Trophoblast cell (in vitro differentiated cells and primary cell): ENCODE data around the gene SPOUT1.

Experiments
- DNase-seq, 2 donors: peaks; one replicate each; pipeline ENCODE4 v3.0.0-alpha.2; 2016
- H2AFZ ChIP-seq: 2 replicates; pipeline ENCODE4 v1.6.1; 2013; ENCODE audit warnings: low read length, moderate library complexity, mild to moderate bottlenecking; ENCODE audit not compliant: insufficient read depth, poor library complexity
- H2AK5ac ChIP-seq: 2 replicates; pipeline ENCODE4 v1.6.1; 2013; ENCODE audit warnings: mild to moderate bottlenecking, low read length
- H2BK120ac ChIP-seq: 2 replicates; pipeline ENCODE4 v1.6.1; 2013; ENCODE audit warnings: low read length, mild to moderate bottlenecking, moderate library complexity; ENCODE audit not compliant: insufficient read depth, poor library complexity
- H2BK12ac ChIP-seq: 2 replicates; pipeline ENCODE4 v1.6.1; 2013; ENCODE audit warnings: mild to moderate bottlenecking, low read length, moderate library complexity
- H2BK5ac ChIP-seq: 2 replicates; pipeline ENCODE4 v1.6.1; 2013; ENCODE audit warnings: low read length, low read depth, moderate library complexity, mild to moderate bottlenecking; ENCODE audit not compliant: poor library complexity
- H3K14ac ChIP-seq: 2 replicates; pipeline ENCODE4 v1.6.1; 2013; ENCODE audit warnings: mild to moderate bottlenecking, low read length
- H3K18ac ChIP-seq: 2 replicates; pipeline ENCODE4 v1.6.1; 2013; ENCODE audit warnings: mild to moderate bottlenecking, low read length
- H3K23ac ChIP-seq: 2 replicates; pipeline ENCODE4 v1.6.1; 2013; ENCODE audit warnings: low read length
- H3K27ac ChIP-seq: 2 replicates; pipeline ENCODE4 v1.5.1; 2013; ENCODE audit warnings: low read depth, mild to moderate bottlenecking, inconsistent platforms, low read length, moderate library complexity
- H3K27me3 ChIP-seq: 2 replicates; pipeline ENCODE4 v1.6.1; 2013; ENCODE audit warnings: inconsistent platforms, mild to moderate bottlenecking, low read length, moderate library complexity; ENCODE audit not compliant: insufficient read depth
- H3K36me3 ChIP-seq, 2 experiments: 1 replicate in 1 of 2; 2 replicates in 1 of 2; pipeline ENCODE4 v1.6.1; 2013; ENCODE audit warnings: low read length in 2 of 2, mild to moderate bottlenecking in 2 of 2, moderate library complexity in 1 of 2; ENCODE audit not compliant: insufficient read depth in 2 of 2, control insufficient read depth in 1 of 2
- H3K4ac ChIP-seq: 2 replicates; pipeline ENCODE4 v1.6.1; 2013; ENCODE audit warnings: low read depth, mild to moderate bottlenecking, low read length, moderate library complexity
- H3K4me1 ChIP-seq, 2 experiments: 1 replicate in 1 of 2; 2 replicates in 1 of 2; pipeline ENCODE4 v1.6.1; 2013; ENCODE audit warnings: low read length in 2 of 2, mild to moderate bottlenecking in 2 of 2, moderate library complexity in 1 of 2; ENCODE audit not compliant: insufficient read depth in 2 of 2, control insufficient read depth in 1 of 2
- H3K4me2 ChIP-seq: 2 replicates; pipeline ENCODE4 v1.6.1; 2013; ENCODE audit warnings: inconsistent platforms, mild to moderate bottlenecking, low read length, moderate library complexity
- H3K4me3 ChIP-seq: 2 replicates; pipeline ENCODE4 v1.5.1; 2013; ENCODE audit warnings: mild to moderate bottlenecking, low read depth, low read length, inconsistent platforms
- H3K79me1 ChIP-seq: one replicate; pipeline ENCODE4 v1.6.1; 2013; ENCODE audit warnings: low read length
- H3K79me2 ChIP-seq: 2 replicates; pipeline ENCODE4 v1.6.1; 2013; ENCODE audit warnings: low read length, mild to moderate bottlenecking; ENCODE audit not compliant: control insufficient read depth, insufficient read depth, poor library complexity
- H3K9ac ChIP-seq: 2 replicates; pipeline ENCODE4 v1.6.1; 2013; ENCODE audit warnings: mild to moderate bottlenecking, low read length
- H3K9me3 ChIP-seq: 2 replicates; pipeline ENCODE4 v1.6.1; 2013; ENCODE audit warnings: low read depth, mild to moderate bottlenecking, control low read depth, inconsistent platforms, low read length; ENCODE audit not compliant: insufficient read depth
- H4K12ac ChIP-seq: 2 replicates; pipeline ENCODE4 v1.6.1; 2013; ENCODE audit warnings: low read depth, mild to moderate bottlenecking, low read length, moderate library complexity
- H4K8ac ChIP-seq: 2 replicates; pipeline ENCODE4 v1.6.1; 2013; ENCODE audit warnings: low read depth, mild to moderate bottlenecking, low read length, moderate library complexity
- H4K91ac ChIP-seq: one replicate; pipeline ENCODE4 v1.6.1; 2013; ENCODE audit warnings: low read depth, mild to moderate bottlenecking, low read length, moderate library complexity
- WGBS: extraction: QIAGEN DNeasy Blood & Tissue Kit; methylation state at CpG from one replicate; pipeline ENCODE4 v1.1.7; 2013; ENCODE audit warnings: missing lambda C conversion rate; ENCODE audit not compliant: insufficient read length, insufficient coverage; ENCODE audit errors: extremely low coverage; 5-methylcytosine and 5-hydroxymethylcytosine counted together

Gene SPOUT1

DNA sequence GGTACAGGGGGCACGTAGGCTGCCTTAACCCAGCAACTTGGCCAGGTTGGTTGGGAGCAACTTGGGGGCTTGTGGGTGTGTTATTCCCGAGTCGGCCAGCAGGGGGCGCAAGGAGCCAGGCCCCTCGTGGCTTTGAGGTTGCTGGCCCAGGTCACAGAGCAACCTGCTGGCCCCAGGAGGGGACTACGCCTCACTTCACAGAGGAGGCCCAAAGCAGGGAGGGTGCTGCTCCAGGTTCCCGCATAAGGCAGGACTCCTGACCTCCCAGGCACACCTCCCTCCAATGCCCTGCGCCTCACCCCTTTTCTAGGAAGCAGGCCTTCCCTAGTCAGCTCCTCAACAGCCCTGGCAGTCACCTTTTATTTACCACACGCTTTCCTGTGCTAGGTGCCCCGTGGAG is 34.1 kb upstream of the SPOUT1 start:
- peaks cover 13 to 18% of the 10 kb centered on the region in 2 experiments for H3K4me1 ChIP-seq
- no peak overlapping the region for H2BK12ac ChIP-seq
- no peaks in the 10 kb centered on the region for H3K27me3 ChIP-seq
- no peaks in the 10 kb centered on the region for H3K36me3 ChIP-seq
- no peak overlapping the region for H3K18ac ChIP-seq
- no peak overlapping the region for H2BK120ac ChIP-seq
- H3K79me2 ChIP-seq: peaks cover 3% of the 10 kb centered on the region
- peaks cover 4% of the 10 kb centered on the region for H3K79me1 ChIP-seq
- no CpG with 5 or more reads among the region's 10 CpGs for WGBS
- H3K23ac ChIP-seq: no peak overlapping the region
- H3K9me3 ChIP-seq: no peaks in the 10 kb centered on the region
- no peak overlapping the region for H4K12ac ChIP-seq
- no peak overlapping the region for H3K9ac ChIP-seq
- H3K4ac ChIP-seq: no peak overlapping the region
- no peak overlapping the region for H4K91ac ChIP-seq
- H3K4me3 ChIP-seq: no peak overlapping the region
- no peak overlapping the region for H4K8ac ChIP-seq
- peak; percentile 84 to 93 for DNase-seq
- H2AK5ac ChIP-seq: no peak overlapping the region
- H2BK5ac ChIP-seq: no peak overlapping the region
- H3K4me2 ChIP-seq: no peak overlapping the region
- peak overlapping the region; percentile 7 for H3K14ac ChIP-seq
- H3K27ac ChIP-seq: no peak overlapping the region
- H2AFZ ChIP-seq: no peak overlapping the region

DNA sequence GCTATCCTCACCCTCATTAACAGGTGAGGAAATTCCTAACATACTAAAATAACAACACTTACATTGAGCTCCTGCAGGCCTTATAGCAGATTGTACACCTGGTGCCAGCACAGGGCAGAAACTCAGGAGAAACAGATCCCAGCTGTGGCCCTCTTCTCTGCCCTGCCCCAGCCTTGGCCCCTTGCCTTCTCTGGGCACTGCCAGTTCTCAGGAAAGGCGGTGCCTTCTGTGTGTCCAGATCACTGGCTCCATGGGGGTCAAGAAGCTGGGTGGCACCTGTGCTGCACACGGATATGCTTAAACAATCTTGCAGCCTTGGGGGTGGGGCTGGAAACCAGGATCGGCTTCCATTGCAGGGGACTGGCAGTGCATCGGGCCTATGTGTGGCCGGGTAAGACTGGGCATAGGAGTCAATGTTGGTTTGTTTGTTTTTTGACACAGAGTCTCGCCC is 32.8 kb upstream of the SPOUT1 start:
- Histone ChIP-seq H2BK120ac (no peak overlapping the region), H4K91ac (no peak overlapping the region), H2BK5ac (no peak overlapping the region), H3K4me1 (peaks cover 13 to 18% of the 10 kb centered on the region in 2 experiments), H4K12ac (no peak overlapping the region), H3K14ac (no peak overlapping the region), H2AFZ (no peak overlapping the region), H3K4me3 (no peak overlapping the region), H2AK5ac (peak overlapping the region; percentile 64), H3K23ac (no peak overlapping the region), H3K4ac (no peak overlapping the region), H3K9me3 (no peaks in the 10 kb centered on the region), H3K4me2 (no peak overlapping the region), H3K27ac (no peak overlapping the region), H3K27me3 (no peaks in the 10 kb centered on the region), H3K79me2 (peaks cover 3% of the 10 kb centered on the region), H4K8ac (no peak overlapping the region), H3K9ac (no peak overlapping the region), H2BK12ac (no peak overlapping the region), H3K36me3 (no peaks in the 10 kb centered on the region), H3K79me1 (peaks cover 4% of the 10 kb centered on the region), H3K18ac (no peak overlapping the region)
- no CpG with 5 or more reads among the region's 6 CpGs for WGBS
- DNase-seq: peak; percentile 58 to 74

DNA sequence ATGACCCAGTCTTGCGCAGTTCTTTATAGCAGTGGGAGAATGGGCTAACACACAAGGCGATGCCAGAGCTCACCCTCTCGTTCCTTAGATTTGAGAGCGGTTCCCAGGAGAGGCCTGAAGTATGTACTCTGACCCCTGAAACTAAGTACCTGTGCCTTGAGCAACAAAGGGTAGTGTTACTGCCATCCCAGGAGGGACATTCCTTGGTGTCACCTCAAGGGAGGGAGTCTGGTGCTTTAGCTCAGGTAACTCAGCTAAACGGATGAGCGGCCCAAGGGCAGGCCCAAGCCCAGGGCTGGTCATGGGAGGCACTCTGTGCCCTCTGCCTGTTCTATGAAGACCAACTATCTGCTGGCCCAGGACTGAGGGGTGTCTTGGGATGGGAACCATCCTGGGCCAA is 31.9 kb upstream of the SPOUT1 start:
- H3K23ac ChIP-seq: no peak overlapping the region
- no peak for DNase-seq
- H3K79me2 ChIP-seq: peaks cover 3% of the 10 kb centered on the region
- no peak overlapping the region for H2AFZ ChIP-seq
- no peak overlapping the region for H4K12ac ChIP-seq
- peak overlapping the region; percentile 20 for H4K91ac ChIP-seq
- no CpG with 5 or more reads among the region's 6 CpGs for WGBS
- H2BK12ac ChIP-seq: peak overlapping the region; percentile 72
- no peak overlapping the region for H3K27ac ChIP-seq
- H3K18ac ChIP-seq: peak overlapping the region; percentile 42
- no peak overlapping the region for H2BK5ac ChIP-seq
- no peak overlapping the region for H4K8ac ChIP-seq
- no peak overlapping the region for H3K4me2 ChIP-seq
- no peaks in the 10 kb centered on the region for H3K9me3 ChIP-seq
- H3K4me1 ChIP-seq: peaks cover 13 to 18% of the 10 kb centered on the region in 2 experiments
- H3K14ac ChIP-seq: peak overlapping the region; percentile 13
- H2AK5ac ChIP-seq: peak overlapping the region; percentile 27
- no peak overlapping the region for H3K4ac ChIP-seq
- no peaks in the 10 kb centered on the region for H3K36me3 ChIP-seq
- no peaks in the 10 kb centered on the region for H3K27me3 ChIP-seq
- H3K79me1 ChIP-seq: peaks cover 4% of the 10 kb centered on the region
- H3K4me3 ChIP-seq: no peak overlapping the region
- no peak overlapping the region for H3K9ac ChIP-seq
- H2BK120ac ChIP-seq: peak overlapping the region; percentile 18

DNA sequence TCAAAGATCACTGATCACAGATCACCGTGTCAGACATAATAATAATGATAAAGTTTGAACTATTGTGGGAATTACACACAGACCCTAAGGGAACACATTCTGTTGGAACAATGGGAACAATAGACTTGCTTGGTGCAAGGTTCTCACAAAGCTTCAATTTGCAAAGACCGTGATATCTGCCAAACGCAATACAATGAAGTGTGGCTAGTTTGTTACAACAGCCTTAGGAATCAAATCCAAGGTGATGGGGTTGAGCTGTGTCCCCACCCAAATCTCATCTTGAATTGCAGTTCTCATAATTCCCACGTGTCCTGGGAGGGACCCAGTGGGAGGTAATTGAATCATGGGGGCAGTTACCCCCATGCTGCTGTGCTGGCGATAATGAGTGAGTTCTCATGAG is 31.3 kb upstream of the SPOUT1 start:
- H2BK5ac ChIP-seq: no peak overlapping the region
- peaks cover 3% of the 10 kb centered on the region for H3K79me2 ChIP-seq
- peak overlapping the region; percentile 45 for H2BK12ac ChIP-seq
- DNase-seq: no peak
- no peak overlapping the region for H3K4me3 ChIP-seq
- peaks cover 13 to 18% of the 10 kb centered on the region in 2 experiments for H3K4me1 ChIP-seq
- H3K27ac ChIP-seq: peak overlapping the region; percentile 68
- H3K18ac ChIP-seq: no peak overlapping the region
- H2AK5ac ChIP-seq: no peak overlapping the region
- WGBS: no CpG with 5 or more reads among the region's 5 CpGs
- no peak overlapping the region for H2AFZ ChIP-seq
- H3K23ac ChIP-seq: no peak overlapping the region
- peak overlapping the region; percentile 14 for H4K91ac ChIP-seq
- no peak overlapping the region for H3K14ac ChIP-seq
- peaks cover 4% of the 10 kb centered on the region for H3K79me1 ChIP-seq
- H3K4me2 ChIP-seq: no peak overlapping the region
- no peak overlapping the region for H2BK120ac ChIP-seq
- H3K9me3 ChIP-seq: no peaks in the 10 kb centered on the region
- H3K9ac ChIP-seq: no peak overlapping the region
- H4K8ac ChIP-seq: no peak overlapping the region
- H3K27me3 ChIP-seq: no peaks in the 10 kb centered on the region
- H3K4ac ChIP-seq: no peak overlapping the region
- H3K36me3 ChIP-seq: no peaks in the 10 kb centered on the region
- H4K12ac ChIP-seq: no peak overlapping the region
